K562 (cell line): ENCODE data around the gene ASPHD2. TPM values are rescaled to one million over a fixed set of nuclear protein-coding genes. Genes with fewer than 3 reads are reported as not detected.

Experiments used
- ATAC-seq: fragments of 200-7000 bp; cut with Tn5 transposase; 3 replicates; pipeline ENCODE4 v1.9.1; 2020; ENCODE audit warnings: moderate library complexity
- BruUV-seq: library from RNA; stranded (reverse); fragments of 400-500 nt; replicated peaks from 2 replicates; lab custom pipeline; 2021; lab: Mats Ljungman, UMichigan
- CTCF ChIA-PET: fragments of 300-600 bp; formaldehyde crosslinking; extraction: SDS; loops from one replicate; lab custom pipeline; 2021; ENCODE audit warnings: low intra/inter-chr PET ratio; lab: Yijun Ruan, JAX
- POLR2A ChIA-PET: fragments of 300-600, 350-650 bp; sonication (Branson Sonifier 250); formaldehyde crosslinking; extraction: SDS; loops from one replicate; lab custom pipeline; 2021; ENCODE audit warnings: antibody characterized with exemption, inconsistent platforms; lab: Yijun Ruan, JAX
- DNase-seq, 4 experiments: peaks; one replicate each; pipeline versions ENCODE4 v3.0.0 to v3.0.0-alpha.2; 2011 to 2018; ENCODE audit warnings: low spot score in 3 of 4, mixed read lengths in 3 of 4; ENCODE audit errors: extremely low read depth in 1 of 4
- FAIRE-seq: peaks from 2 replicates; lab custom pipeline; 2011; peaks lifted over from hg19 to GRCh38; lab: Jason Lieb, UNC
- H2AFZ ChIP-seq: 2 replicates; pipeline ENCODE4 v1.6.0; 2011; ENCODE audit warnings: low read depth, low read length, control low read depth, inconsistent platforms
- H3K27ac ChIP-seq: fragments of 200-600 bp; 3 replicates; pipeline ENCODE4 v1.8.0; 2011; ENCODE audit warnings: low read depth, mild to moderate bottlenecking, control low read depth, inconsistent platforms, low read length, moderate library complexity, mixed read lengths; ENCODE audit errors: extremely low read depth
- H3K27me3 ChIP-seq, 2 experiments: fragments of 300-600 bp in 1 of 2; 2 replicates in 1 of 2; 3 replicates in 1 of 2; pipeline versions ENCODE4 v1.6.0 to v1.8.0; 2011; ENCODE audit warnings: inconsistent platforms in 2 of 2, low read length in 2 of 2, mild to moderate bottlenecking in 1 of 2, mixed read lengths in 1 of 2, moderate library complexity in 1 of 2; ENCODE audit not compliant: control insufficient read depth in 2 of 2, insufficient read depth in 2 of 2
- H3K36me3 ChIP-seq: fragments of 300-600 bp; 3 replicates; pipeline ENCODE4 v1.8.0; 2011; ENCODE audit warnings: mild to moderate bottlenecking, low read length, inconsistent platforms; ENCODE audit not compliant: control insufficient read depth, insufficient read depth
- H3K4me1 ChIP-seq, 2 experiments: fragments of 200-600 bp in 1 of 2; replicated peaks in 1 of 2; 2 replicates in 1 of 2; 3 replicates in 1 of 2; pipeline versions ENCODE4 v1.5.1 to v1.8.0; 2011; ENCODE audit warnings: inconsistent platforms in 2 of 2, low read length in 2 of 2, mild to moderate bottlenecking in 1 of 2, mixed read lengths in 1 of 2, moderate library complexity in 1 of 2; ENCODE audit not compliant: control insufficient read depth in 2 of 2, insufficient read depth in 2 of 2
- H3K4me2 ChIP-seq: 2 replicates; pipeline ENCODE4 v1.6.1; 2011; ENCODE audit warnings: low read length, control low read depth, inconsistent platforms, mixed read lengths; ENCODE audit not compliant: insufficient read depth
- H3K4me3 ChIP-seq: fragments of 200-600 bp; sonication (generic), shearing (Covaris generic); 2 replicates; pipeline ENCODE4 v1.5.1; 2016; ENCODE audit warnings: control low read depth, inconsistent platforms
- H3K79me2 ChIP-seq: fragments of 200-600 bp; 3 replicates; pipeline ENCODE4 v1.8.0; 2011; ENCODE audit warnings: low read length, inconsistent platforms; ENCODE audit not compliant: control insufficient read depth, insufficient read depth
- H3K9ac ChIP-seq, 2 experiments: 2 replicates each; pipeline versions ENCODE4 v1.6.0 to v1.6.1; 2011; ENCODE audit warnings: low read depth in 2 of 2, low read length in 2 of 2, control low read depth in 1 of 2, inconsistent platforms in 1 of 2, mild to moderate bottlenecking in 1 of 2, mixed read lengths in 1 of 2; ENCODE audit not compliant: insufficient read depth in 1 of 2
- H3K9me1 ChIP-seq: one replicate; pipeline ENCODE4 v1.6.0; 2011; ENCODE audit warnings: inconsistent platforms, mild to moderate bottlenecking, low read length, moderate library complexity; ENCODE audit not compliant: control insufficient read depth, insufficient read depth
- H3K9me3 ChIP-seq: replicated peaks from 2 replicates; pipeline ENCODE4 v1.5.1; 2011; ENCODE audit warnings: low read depth, low read length, inconsistent platforms; ENCODE audit not compliant: control insufficient read depth, insufficient read depth
- H4K20me1 ChIP-seq: replicated peaks from 2 replicates; pipeline ENCODE4 v1.6.1; 2011; ENCODE audit warnings: low read length, inconsistent platforms, mixed read lengths; ENCODE audit not compliant: control insufficient read depth, insufficient read depth
- MCM7 ChIP-seq, 2 experiments: fragments of 450-650 bp; IDR thresholded peaks; 2 replicates each; pipeline ENCODE4 v1.6.1; 2016 to 2018
- MITF ChIP-seq: IDR thresholded peaks from 2 replicates; pipeline ENCODE4 v1.6.1; 2014; ENCODE audit warnings: antibody characterized with exemption
- MTA3 ChIP-seq: fragments of 450-650 bp; formaldehyde crosslinking; IDR thresholded peaks from 2 replicates; pipeline ENCODE4 v1.6.1; 2017; ENCODE audit warnings: mild to moderate bottlenecking, borderline replicate concordance
- ZNF583 ChIP-seq: fragments of 250-450 bp; sonication (Bioruptor Pico); IDR thresholded peaks from 2 replicates; pipeline ENCODE4 v1.4.0; 2020
- ZNF589 ChIP-seq: fragments of 200-800 bp; sonication (Bioruptor generic); IDR thresholded peaks from 2 replicates; pipeline ENCODE4 v1.6.1; 2016; ENCODE audit warnings: low read depth, missing genetic modification characterization, missing compliant biosample characterization
- ZNF778 ChIP-seq: fragments of 450-650 bp; formaldehyde crosslinking; IDR thresholded peaks from 2 replicates; pipeline ENCODE4 v1.4.0; 2020; ENCODE audit warnings: mild to moderate bottlenecking, moderate library complexity
- WGBS: fragments of 100-300 bp; shearing (Covaris generic); methylation state at CpG from one replicate; pipeline ENCODE4 v1.1.6; 2016; ENCODE audit warnings: low coverage, mixed read lengths; ENCODE audit not compliant: insufficient coverage; ENCODE audit errors: missing lambda C conversion rate; 5-methylcytosine and 5-hydroxymethylcytosine counted together
- in situ Hi-C: fragments of 300-500 bp; cut with MboI; formaldehyde crosslinking; loops from 4 replicates; pipeline ENCODE4 v1.15.0; 2018; ENCODE audit warnings: inconsistent platforms, mixed read lengths
- intact Hi-C: fragments of 100-400 bp; cut with micrococcal nuclease; formaldehyde crosslinking; loops from 2 replicates; pipeline ENCODE4 v1.14.2; 2022
- polyA plus RNA-seq, 8 experiments: library from polyadenylated mRNA; depleted of rRNA in 4 of 8; stranded (reverse) in 5 of 8; unstranded in 3 of 8; fragments of >200 nt; fragmentation: Nextera tagmentation in 2 of 8; fragmentation: Illumina TruSeq in 1 of 8; extraction: Ambion mirVana in 2 of 8; extraction: Trizol in 1 of 8; gene quantifications; 2 replicates each; pipeline versions ENCODE4 v1.2.1 to v1.2.3, GENCODE V29; 2011 to 2014; ENCODE audit warnings: inconsistent platforms in 1 of 8, missing spikeins in 1 of 8
- total RNA-seq, 7 experiments: library from RNA; depleted of rRNA in 6 of 7; stranded (reverse); fragments of >200 nt in 6 of 7; fragmentation: Illumina TruSeq in 2 of 7; extraction: Trizol in 2 of 7; gene quantifications; 2 replicates each; pipeline versions ENCODE4 v1.2.1 to v1.2.3, GENCODE V29; 2011 to 2021; ENCODE audit warnings: low replicate concordance in 1 of 7

ASPHD2 gene
- total and polyA plus RNA-seq, 9 of the 15 experiments (the other 6 are each of a cell fraction or from before 2014, with no cell fraction given), result 0.18 to 0.64 (median 0.36) TPM

GRCh38 chr22:26436903-26437515 lies 7.9 kb downstream of the ASPHD2 start:
- Histone ChIP-seq H2AFZ (no peak overlapping the region), H3K9me3 (no peaks in the 10 kb centered on the region), H3K27me3 (peaks cover 0 to 2% of the 10 kb centered on the region in 2 experiments; a peak in 3 of 5 replicates), H4K20me1 (no peaks in the 10 kb centered on the region), H3K36me3 (no peaks in the 10 kb centered on the region), H3K9me1 (no peaks in the 10 kb centered on the region), H3K4me3 (no peak overlapping the region), H3K9ac (no peak overlapping the region), H3K4me1 (peaks cover 0 to 17% of the 10 kb centered on the region in 2 experiments; a peak in 3 of 5 replicates), H3K79me2 (no peaks in the 10 kb centered on the region), H3K27ac (no peak overlapping the region), H3K4me2 (no peak overlapping the region)
- no TSS peak for BruUV-seq
- no peak for TF ChIP-seq ZNF583 (CRISPR knock-in tag)
- no peak for TF ChIP-seq MCM7 (IDR thresholded peaks at IDR 0.05)
- TF ChIP-seq ZNF778 (CRISPR knock-in tag), result no peak
- TF ChIP-seq MTA3, result no peak
- no peak for TF ChIP-seq ZNF589
- no peak for TF ChIP-seq MITF
- no peak for ATAC-seq
- in situ Hi-C loops, result no loop called here
- POLR2A ChIA-PET, result no interaction called here
- no peak for DNase-seq
- no peak for FAIRE-seq
- CTCF ChIA-PET, result no interaction called here
- intact Hi-C loops, result no loop called here
- 19% methylated on average over 11 of the region's 11 CpGs for WGBS
